HepG2 (cell line): ENCODE results near the gene ETFA. TPM values are rescaled to one million over a fixed set of nuclear protein-coding genes. Genes with fewer than 3 reads are reported as not detected.

Experiments used
- ATF5 ChIP-seq: sonication (generic); formaldehyde crosslinking; IDR thresholded peaks from 2 replicates; pipeline ENCODE4 v1.4.0; 2020; ENCODE audit warnings: mild to moderate bottlenecking, low read depth, missing genetic modification reagents
- BCL6 ChIP-seq: IDR thresholded peaks from 2 replicates; pipeline ENCODE4 v1.6.1; 2016; ENCODE audit warnings: missing genetic modification reagents, missing compliant biosample characterization
- CREM ChIP-seq, 2 experiments: sonication (generic) in 1 of 2; formaldehyde crosslinking in 1 of 2; IDR thresholded peaks; 2 replicates each; pipeline versions ENCODE4 v1.4.0 to v1.6.1; 2016 to 2020; ENCODE audit warnings: antibody characterized with exemption in 1 of 2, mild to moderate bottlenecking in 1 of 2, missing genetic modification reagents in 1 of 2
- CSRNP1 ChIP-seq: sonication (generic); formaldehyde crosslinking; IDR thresholded peaks from 2 replicates; pipeline ENCODE4 v1.8.1; 2023; ENCODE audit warnings: mild to moderate bottlenecking, missing genetic modification reagents
- DNMT1 ChIP-seq: sonication (generic); formaldehyde crosslinking; IDR thresholded peaks from 2 replicates; pipeline ENCODE4 v1.5.1; 2020; ENCODE audit warnings: mild to moderate bottlenecking, missing genetic modification reagents
- FOXK1 ChIP-seq: sonication (generic); formaldehyde crosslinking; IDR thresholded peaks from 2 replicates; pipeline ENCODE4 v1.4.0; 2020; ENCODE audit warnings: low read depth, missing genetic modification reagents, borderline replicate concordance
- GFI1 ChIP-seq: sonication (generic); formaldehyde crosslinking; IDR thresholded peaks from 2 replicates; pipeline ENCODE4 v1.5.0; 2020; ENCODE audit warnings: missing genetic modification reagents, mild to moderate bottlenecking, borderline replicate concordance
- NCOA2 ChIP-seq: sonication (generic); formaldehyde crosslinking; IDR thresholded peaks from 2 replicates; pipeline ENCODE4 v1.8.0; 2022; ENCODE audit warnings: inconsistent platforms
- RELA ChIP-seq: sonication (generic); formaldehyde crosslinking; IDR thresholded peaks from 2 replicates; pipeline ENCODE4 v1.4.0; 2020; ENCODE audit warnings: missing genetic modification reagents
- YY1 ChIP-seq: IDR thresholded peaks from 2 replicates; pipeline ENCODE4 v1.6.1; 2011; ENCODE audit warnings: low read length, low read depth, moderate library complexity, mild to moderate bottlenecking; ENCODE audit not compliant: insufficient read depth, insufficient replicate concordance
- ZBTB10 ChIP-seq: sonication (generic); formaldehyde crosslinking; IDR thresholded peaks from 2 replicates; pipeline ENCODE4 v1.4.0; 2020; ENCODE audit warnings: missing genetic modification reagents, borderline replicate concordance
- ZNF17 ChIP-seq: sonication (generic); formaldehyde crosslinking; IDR thresholded peaks from 2 replicates; pipeline ENCODE4 v1.5.0; 2020; ENCODE audit warnings: mild to moderate bottlenecking, missing genetic modification reagents
- ZNF207 ChIP-seq: fragments of 450-650 bp; IDR thresholded peaks from 2 replicates; pipeline ENCODE4 v1.6.1; 2016; ENCODE audit warnings: antibody characterized with exemption, borderline replicate concordance
- ZNF263 ChIP-seq: sonication (generic); formaldehyde crosslinking; IDR thresholded peaks from 2 replicates; pipeline ENCODE4 v1.4.0; 2020; ENCODE audit warnings: missing genetic modification reagents
- ZNF451 ChIP-seq: sonication (generic); formaldehyde crosslinking; IDR thresholded peaks from 2 replicates; pipeline ENCODE4 v1.5.0; 2020; ENCODE audit warnings: mild to moderate bottlenecking, missing genetic modification reagents
- ZNF484 ChIP-seq: sonication (generic); formaldehyde crosslinking; IDR thresholded peaks from 2 replicates; pipeline ENCODE4 v1.5.1; 2020; ENCODE audit warnings: mild to moderate bottlenecking, low read depth, missing genetic modification reagents, borderline replicate concordance
- ZNF609 ChIP-seq: sonication (generic); formaldehyde crosslinking; IDR thresholded peaks from 2 replicates; pipeline ENCODE4 v1.4.0; 2020; ENCODE audit warnings: mild to moderate bottlenecking, missing genetic modification reagents, borderline replicate concordance
- polyA plus RNA-seq, 8 experiments: library from polyadenylated mRNA; depleted of rRNA in 3 of 8; stranded (reverse) in 7 of 8; unstranded in 1 of 8; fragments of >200 nt; fragmentation: Illumina TruSeq in 4 of 8; extraction: Trizol in 4 of 8; gene quantifications; 2 replicates each; pipeline versions ENCODE4 v1.2.1 to v1.2.3, GENCODE V29; 2011 to 2016; ENCODE audit warnings: low read depth in 4 of 8, missing spikeins in 1 of 8, mixed read lengths in 1 of 8; ENCODE audit not compliant: insufficient read depth in 1 of 8
- total RNA-seq, 5 experiments: library from RNA; depleted of rRNA; stranded (reverse); fragments of >200 nt; fragmentation: Illumina TruSeq; extraction: Trizol; gene quantifications; 2 replicates each; pipeline ENCODE4 v1.2.3, GENCODE V29; 2016; ENCODE audit warnings: low read depth in 1 of 5

Gene ETFA
- total and polyA plus RNA-seq, 2 of the 13 experiments (the other 11 are each of a cell fraction or from before 2014, with no cell fraction given), result 291 to 396 TPM

- no peak for TF ChIP-seq ZNF609 (CRISPR knock-in tag)
- peak; percentile 82 for TF ChIP-seq GFI1
- no peak for TF ChIP-seq ZNF451 (CRISPR knock-in tag)
- TF ChIP-seq ZNF484 (CRISPR knock-in tag), result no peak
- TF ChIP-seq RELA (CRISPR knock-in tag), result no peak
- TF ChIP-seq BCL6 (CRISPR knock-in tag), result peak; percentile 25; the same call in 1 of the 2 replicates
- peak; percentile 17; the same call in 1 of the 2 replicates for TF ChIP-seq ZNF263
- no peak for TF ChIP-seq ATF5
- peak; percentile 59 for TF ChIP-seq YY1
- peak; percentile 49; the same call in 1 of the 2 replicates for TF ChIP-seq FOXK1 (CRISPR knock-in tag)
- no peak for TF ChIP-seq DNMT1 (CRISPR knock-in tag)
- TF ChIP-seq CSRNP1 (CRISPR knock-in tag), result peak; percentile 71; the same call in 1 of the 2 replicates
- TF ChIP-seq ZNF17 (CRISPR knock-in tag), result no peak
- TF ChIP-seq ZBTB10, result peak; percentile 97
- TF ChIP-seq NCOA2, result peak; percentile 27; the same call in 1 of the 2 replicates
- TF ChIP-seq CREM (IDR thresholded peaks at IDR 0.05), result peak; percentile 91
- peak; percentile 22; the same call in 1 of the 2 replicates for TF ChIP-seq CREM (CRISPR knock-in tag; IDR thresholded peaks at IDR 0.05)
- no peak for TF ChIP-seq ZNF207
These were observed 25.2 kb upstream of the ETFA start, which contains the start of gene ISL2 (continued) for GRCh38 chr15:76336254-76337058.
